Breast epithelium (tissue), 3 donors: ENCODE results near the gene GPBP1.

ENCODE experiments used
- POLR2AphosphoS5 ChIP-seq, 3 donors: sonication (generic); formaldehyde crosslinking; IDR thresholded peaks; one replicate each; pipeline ENCODE4 v1.6.1; 2017; ENCODE audit warnings: antibody characterized with exemption in 3 of 3
- TF ChIP-seq, protein P1 (sequence below), 3 donors: fragments of 450-650 bp; IDR thresholded peaks; one replicate each; pipeline ENCODE4 v1.5.1; 2016 to 2017; ENCODE audit warnings: antibody characterized with exemption in 3 of 3, mild to moderate bottlenecking in 3 of 3, moderate library complexity in 3 of 3

DNA sequence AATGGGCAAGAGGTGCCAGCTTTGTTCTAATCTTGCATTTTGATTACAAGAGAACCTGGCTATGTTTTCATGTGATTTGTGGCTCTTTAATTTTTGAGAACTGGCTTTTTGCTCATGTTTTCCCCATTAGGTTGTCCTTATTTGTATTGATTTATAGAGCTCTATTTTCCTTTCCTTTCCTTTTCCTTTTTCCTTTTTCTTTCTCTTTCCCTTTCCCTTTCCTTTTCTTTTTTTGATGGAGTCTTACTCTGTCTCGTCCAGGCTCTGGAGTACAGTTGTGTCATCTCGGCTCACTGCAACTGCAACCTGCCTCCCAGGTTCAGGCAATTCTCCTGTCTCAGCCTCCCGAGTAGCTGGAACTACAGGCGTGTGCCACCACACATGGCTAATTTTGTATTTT lies 55.5 kb downstream of the GPBP1 start:
- TF ChIP-seq, protein P1, sequence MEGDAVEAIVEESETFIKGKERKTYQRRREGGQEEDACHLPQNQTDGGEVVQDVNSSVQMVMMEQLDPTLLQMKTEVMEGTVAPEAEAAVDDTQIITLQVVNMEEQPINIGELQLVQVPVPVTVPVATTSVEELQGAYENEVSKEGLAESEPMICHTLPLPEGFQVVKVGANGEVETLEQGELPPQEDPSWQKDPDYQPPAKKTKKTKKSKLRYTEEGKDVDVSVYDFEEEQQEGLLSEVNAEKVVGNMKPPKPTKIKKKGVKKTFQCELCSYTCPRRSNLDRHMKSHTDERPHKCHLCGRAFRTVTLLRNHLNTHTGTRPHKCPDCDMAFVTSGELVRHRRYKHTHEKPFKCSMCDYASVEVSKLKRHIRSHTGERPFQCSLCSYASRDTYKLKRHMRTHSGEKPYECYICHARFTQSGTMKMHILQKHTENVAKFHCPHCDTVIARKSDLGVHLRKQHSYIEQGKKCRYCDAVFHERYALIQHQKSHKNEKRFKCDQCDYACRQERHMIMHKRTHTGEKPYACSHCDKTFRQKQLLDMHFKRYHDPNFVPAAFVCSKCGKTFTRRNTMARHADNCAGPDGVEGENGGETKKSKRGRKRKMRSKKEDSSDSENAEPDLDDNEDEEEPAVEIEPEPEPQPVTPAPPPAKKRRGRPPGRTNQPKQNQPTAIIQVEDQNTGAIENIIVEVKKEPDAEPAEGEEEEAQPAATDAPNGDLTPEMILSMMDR (IDR thresholded peaks at IDR 0.05) = no peak
- no peak for TF ChIP-seq POLR2AphosphoS5 (IDR thresholded peaks at IDR 0.05)
